Measurements from ENCODE around the gene SRRM5.

The SRRM5 gene

GRCh38 chr19:43569657-43570056, 42.2 kb upstream of the SRRM5 start:
- TF ChIP-seq L3MBTL2 (conservative IDR thresholded peaks at IDR 0.05) (no peak), BHLHE40 (IDR thresholded peaks at IDR 0.05; ENCODE audit: borderline replicate concordance) (no peak), LEF1 (IDR thresholded peaks at IDR 0.05; ENCODE audit: borderline replicate concordance) (no peak), ELF4 (IDR thresholded peaks at IDR 0.05) (no peak), ZNF384 (IDR thresholded peaks at IDR 0.05) (no peak), HDGF (IDR thresholded peaks at IDR 0.05; ENCODE audit: borderline replicate concordance) (no peak), SUZ12 (IDR thresholded peaks at IDR 0.05) (no peak), NFRKB (IDR thresholded peaks at IDR 0.05) (no peak), CTBP1 (IDR thresholded peaks at IDR 0.05; ENCODE audit: borderline replicate concordance) (no peak), TARDBP (IDR thresholded peaks at IDR 0.05) (no peak), PKNOX1 (IDR thresholded peaks at IDR 0.05) (no peak), FOXA1 (IDR thresholded peaks at IDR 0.05) (no peak)
- CTCF ChIA-PET: no interaction called here
- POLR2A ChIA-PET: no interaction called here
- DNase-seq (ENCODE audit: extremely low spot score): no peak

- no peak for TF ChIP-seq ELF4 (IDR thresholded peaks at IDR 0.05)
- no peak for TF ChIP-seq NFRKB (IDR thresholded peaks at IDR 0.05)
- TF ChIP-seq L3MBTL2 (conservative IDR thresholded peaks at IDR 0.05): no peak
- no peak for TF ChIP-seq PKNOX1 (IDR thresholded peaks at IDR 0.05)
- no peak for TF ChIP-seq SUZ12 (IDR thresholded peaks at IDR 0.05)
- TF ChIP-seq FOXM1 (IDR thresholded peaks at IDR 0.05; ENCODE audit: borderline replicate concordance): no peak
- TF ChIP-seq ZNF384 (IDR thresholded peaks at IDR 0.05): no peak
- no peak for TF ChIP-seq CTBP1 (IDR thresholded peaks at IDR 0.05; ENCODE audit: borderline replicate concordance)
- no peak for DNase-seq (ENCODE audit: extremely low spot score)
- POLR2A ChIA-PET: interaction anchor here (1.2 kb wide), 1 partner anchor 26 kb away, joined by 5 read pairs; the partner anchor contains the start of genes IRGQ and ZNF576
- CTCF ChIA-PET: no interaction called here
These were observed 41.6 kb upstream of the SRRM5 start for GRCh38 chr19:43570174-43570791.

- TF ChIP-seq ELF4 (IDR thresholded peaks at IDR 0.05) (no peak), ZNF384 (IDR thresholded peaks at IDR 0.05) (no peak), CTBP1 (IDR thresholded peaks at IDR 0.05; ENCODE audit: borderline replicate concordance) (no peak), L3MBTL2 (conservative IDR thresholded peaks at IDR 0.05) (no peak), BHLHE40 (IDR thresholded peaks at IDR 0.05; ENCODE audit: borderline replicate concordance) (no peak), FOXM1 (IDR thresholded peaks at IDR 0.05; ENCODE audit: borderline replicate concordance) (no peak), SUZ12 (IDR thresholded peaks at IDR 0.05) (no peak), SP1 (IDR thresholded peaks at IDR 0.05) (no peak), LEF1 (IDR thresholded peaks at IDR 0.05; ENCODE audit: borderline replicate concordance) (no peak), FOXA1 (IDR thresholded peaks at IDR 0.05) (no peak), FOXK2 (IDR thresholded peaks at IDR 0.05) (no peak), PKNOX1 (IDR thresholded peaks at IDR 0.05) (no peak), TARDBP (IDR thresholded peaks at IDR 0.05) (no peak), ARNT (IDR thresholded peaks at IDR 0.05) (no peak)
- ChIA-PET CTCF (no interaction called here), POLR2A (no interaction called here)
- DNase-seq (ENCODE audit: extremely low spot score): no peak
These were observed 39.7 kb upstream of the SRRM5 start for GRCh38 chr19:43572171-43572588.

- CTCF ChIA-PET: interaction anchor here (0.9 kb wide), 1 partner anchor 39 kb away, joined by 3 read pairs; no protein-coding TSS in a partner anchor
- POLR2A ChIA-PET: interaction anchor here (0.9 to 2.8 kb wide), 3 partner anchors 19 to 42 kb away, joined by 3 to 16 read pairs (median 4); partner anchors contain the start of genes IRGQ, ZNF575 and ZNF576
- DNase-seq (ENCODE audit: extremely low spot score): no peak
- TF ChIP-seq CTBP1 (IDR thresholded peaks at IDR 0.05; ENCODE audit: borderline replicate concordance) (no peak), FOXK2 (IDR thresholded peaks at IDR 0.05) (no peak), PKNOX1 (IDR thresholded peaks at IDR 0.05) (no peak), TARDBP (IDR thresholded peaks at IDR 0.05) (no peak), L3MBTL2 (conservative IDR thresholded peaks at IDR 0.05) (no peak), LEF1 (IDR thresholded peaks at IDR 0.05; ENCODE audit: borderline replicate concordance) (no peak)
These were observed 37.3 kb upstream of the SRRM5 start for GRCh38 chr19:43574424-43575155.

- TF ChIP-seq CTBP1 (IDR thresholded peaks at IDR 0.05; ENCODE audit: borderline replicate concordance): no peak
- no peak for TF ChIP-seq BHLHE40 (IDR thresholded peaks at IDR 0.05; ENCODE audit: borderline replicate concordance)
- TF ChIP-seq L3MBTL2 (conservative IDR thresholded peaks at IDR 0.05): no peak
- TF ChIP-seq FOXM1 (IDR thresholded peaks at IDR 0.05; ENCODE audit: borderline replicate concordance): no peak
- TF ChIP-seq NFRKB (IDR thresholded peaks at IDR 0.05): no peak
- no peak for TF ChIP-seq PKNOX1 (IDR thresholded peaks at IDR 0.05)
- TF ChIP-seq SUZ12 (IDR thresholded peaks at IDR 0.05): no peak
- TF ChIP-seq ZNF384 (IDR thresholded peaks at IDR 0.05): no peak
- no peak for TF ChIP-seq FOXA1 (IDR thresholded peaks at IDR 0.05)
- TF ChIP-seq FOXK2 (IDR thresholded peaks at IDR 0.05): no peak
- no peak for TF ChIP-seq LEF1 (IDR thresholded peaks at IDR 0.05; ENCODE audit: borderline replicate concordance)
- TF ChIP-seq HDGF (IDR thresholded peaks at IDR 0.05; ENCODE audit: borderline replicate concordance): no peak
- TF ChIP-seq ARNT (IDR thresholded peaks at IDR 0.05): no peak
- no peak for TF ChIP-seq TARDBP (IDR thresholded peaks at IDR 0.05)
- POLR2A ChIA-PET: interaction anchor here (0.9 to 2.8 kb wide), 3 partner anchors 18 to 43 kb away, joined by 3 to 16 read pairs (median 4); partner anchors contain the start of genes IRGQ, ZNF575 and ZNF576
- peak; percentile 99 for DNase-seq (ENCODE audit: extremely low spot score)
- CTCF ChIA-PET: interaction anchor here (0.6 to 0.9 kb wide), 2 partner anchors 40 to 146 kb away, joined by 3 read pairs; no protein-coding TSS in a partner anchor
These were observed 36.5 kb upstream of the SRRM5 start, which contains the start of the genes PINLYP and XRCC1 for GRCh38 chr19:43575156-43575950. Gene PINLYP (plus strand): TSS chr19:43575801. CDS start chr19:43577192, 1,391 bp downstream. Gene XRCC1 (minus strand): TSS chr19:43575527. CDS start chr19:43575458, 69 bp downstream.
